Non-pigmented ciliary epithelial cell (primary cell): ENCODE measurements around the gene LCP2.

Experiments
- DNase-seq: peaks from one replicate; pipeline ENCODE4 v3.0.0-alpha.2; 2010; ENCODE audit warnings: low read depth

Gene LCP2

GRCh38 chr5:170315154-170315553 is 17.6 kb upstream of the LCP2 start:
- no peak for DNase-seq

GRCh38 chr5:170314541-170315095 is 17.0 kb upstream of the LCP2 start:
- DNase-seq, result no peak

- DNase-seq, result no peak
These were observed 16.2 kb upstream of the LCP2 start for GRCh38 chr5:170313816-170314215.

GRCh38 chr5:170313344-170313743 is 15.8 kb upstream of the LCP2 start:
- no peak for DNase-seq

DNA sequence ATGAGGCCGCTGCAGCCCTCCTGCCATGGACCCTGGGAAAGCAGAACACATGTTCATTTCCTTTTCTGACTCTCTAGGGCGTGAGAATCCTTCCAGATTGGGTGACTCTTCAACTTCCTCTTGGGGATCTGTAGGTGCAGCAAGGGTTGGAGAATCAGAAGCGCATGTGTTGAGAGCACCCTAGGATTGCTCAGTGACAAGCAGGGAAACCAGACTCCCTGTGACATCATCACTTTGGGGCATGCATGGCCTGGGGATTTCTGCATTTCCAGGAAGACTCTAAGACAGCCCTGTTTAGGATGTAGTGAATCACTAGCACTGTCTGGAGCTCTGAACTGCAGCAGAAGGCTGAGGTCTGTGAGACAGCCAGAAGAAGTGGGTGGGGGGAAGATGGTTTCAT is 15.1 kb upstream of the LCP2 start:
- DNase-seq, result peak; percentile 9

GRCh38 chr5:170312301-170312595 is 14.7 kb upstream of the LCP2 start:
- no peak for DNase-seq

DNA sequence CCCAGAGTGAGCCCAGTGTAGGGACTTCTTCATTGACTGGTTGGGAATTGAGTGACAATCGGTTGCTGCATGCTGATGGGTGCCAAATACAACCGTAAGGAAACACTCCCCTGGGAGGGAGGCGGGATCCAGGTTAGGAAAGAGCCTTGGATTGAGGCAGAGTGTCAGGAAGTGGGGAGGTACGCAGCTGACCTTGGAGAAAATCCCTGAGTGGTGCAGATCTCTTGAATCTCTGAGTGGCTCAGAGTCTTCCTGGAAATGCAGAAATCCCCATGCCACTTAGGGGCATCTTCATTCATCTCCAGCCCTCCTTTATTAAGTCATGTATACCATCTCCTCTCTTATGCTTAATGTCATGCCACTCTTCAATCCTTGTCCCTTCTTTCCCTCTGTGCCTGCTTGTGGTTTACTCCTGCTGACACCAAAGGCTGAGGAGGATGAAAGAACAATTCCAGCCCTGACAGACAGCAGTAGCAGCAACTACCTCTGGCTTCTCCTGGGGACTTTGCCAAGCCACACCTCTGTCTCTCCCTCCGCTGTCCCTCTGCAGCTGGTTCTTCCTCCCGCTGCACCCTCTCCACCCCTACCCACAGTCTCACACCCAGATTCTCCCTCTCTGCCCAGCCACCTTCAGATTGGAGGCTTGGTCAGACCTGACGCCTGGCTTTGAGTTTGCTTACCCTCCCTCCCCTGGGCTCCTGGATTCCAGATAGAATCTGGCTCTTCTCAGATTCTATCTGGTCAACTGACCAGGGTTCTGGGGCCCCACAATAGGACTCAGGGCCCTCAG is 14.1 kb upstream of the LCP2 start:
- no peak for DNase-seq

- no peak for DNase-seq
These were observed 12.8 kb upstream of the LCP2 start for GRCh38 chr5:170310256-170310926.

DNA sequence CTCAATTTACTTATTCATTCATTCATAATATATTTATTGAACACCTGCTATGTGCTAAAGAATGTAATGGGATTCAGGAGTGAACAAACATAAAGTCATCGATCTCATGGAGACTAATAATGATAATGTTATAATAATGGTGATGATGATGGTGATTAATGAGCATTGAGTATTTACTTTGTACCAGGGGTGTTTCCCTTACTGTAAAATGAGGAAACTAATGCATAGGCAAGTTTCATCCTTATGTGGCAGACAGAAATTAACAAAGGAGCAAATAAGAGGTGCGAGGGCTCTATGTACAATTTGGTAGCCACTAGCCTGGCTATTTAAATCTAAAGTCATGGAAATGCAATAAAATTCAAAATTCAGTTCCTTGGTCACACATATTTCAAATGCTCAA is 11.1 kb upstream of the LCP2 start:
- no peak for DNase-seq

DNA sequence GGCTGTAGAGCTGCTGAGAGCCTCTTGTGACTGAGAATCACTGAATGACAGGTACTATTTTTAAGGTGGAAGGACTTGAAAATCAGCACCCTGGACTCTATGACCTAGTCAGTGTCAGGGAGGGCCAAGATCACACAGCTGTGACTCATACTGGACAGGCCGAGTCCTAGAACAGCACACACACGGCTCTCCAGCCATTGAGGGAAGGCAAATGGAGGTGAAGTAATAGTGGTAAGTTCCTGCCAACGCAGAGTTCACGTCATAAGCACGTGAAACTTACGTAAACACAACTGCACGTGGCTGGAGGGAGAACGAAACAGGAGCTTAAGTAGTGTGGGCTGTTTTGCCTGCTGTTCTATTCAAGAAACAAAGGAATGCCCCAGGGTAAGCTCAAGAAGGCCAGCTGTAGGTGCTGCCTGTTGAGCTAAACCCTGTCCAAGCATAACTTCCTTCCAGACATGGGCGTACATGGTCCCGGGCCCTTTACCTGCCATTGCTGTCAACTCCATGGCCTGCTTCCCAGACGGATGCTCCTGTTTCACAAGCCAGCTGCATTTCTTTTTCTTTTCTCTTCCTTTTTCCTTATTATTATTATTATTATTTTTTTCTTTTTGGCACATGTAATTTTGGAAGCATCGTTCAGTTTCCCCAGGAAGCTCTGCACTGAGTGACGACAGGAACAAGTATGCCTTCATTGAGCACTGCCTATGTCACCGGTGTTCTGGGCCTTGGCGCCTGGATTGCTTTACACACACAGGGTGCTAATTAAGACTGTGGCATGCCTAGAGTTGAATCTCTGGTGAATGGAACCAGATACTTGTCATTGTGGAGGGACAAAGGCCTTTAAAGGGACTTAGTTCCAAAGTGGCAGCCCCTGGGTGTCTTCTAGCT is 10.2 kb upstream of the LCP2 start:
- peak; percentile 32 for DNase-seq

DNA sequence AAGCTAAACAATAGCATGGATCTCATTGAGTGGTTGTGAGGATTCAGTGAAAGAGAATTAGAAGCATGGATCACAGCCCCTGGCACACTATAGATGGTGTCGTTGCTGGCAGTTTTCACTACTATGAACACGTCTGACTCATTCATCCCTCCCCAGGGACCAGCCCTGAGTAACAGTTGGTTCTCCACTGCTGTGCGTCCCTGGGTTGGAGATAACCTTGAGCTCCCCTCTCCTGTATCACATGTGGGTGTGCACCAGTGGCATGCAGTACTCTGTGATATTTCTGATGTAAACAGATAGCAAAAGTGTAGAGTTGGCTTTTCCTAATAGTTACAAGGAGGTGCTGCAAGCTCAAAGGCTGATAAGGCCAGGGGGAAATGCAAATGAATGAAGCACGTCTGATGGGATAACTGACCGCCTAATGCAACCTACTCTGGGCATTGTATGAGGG is 8.8 kb upstream of the LCP2 start:
- DNase-seq, result no peak

DNA sequence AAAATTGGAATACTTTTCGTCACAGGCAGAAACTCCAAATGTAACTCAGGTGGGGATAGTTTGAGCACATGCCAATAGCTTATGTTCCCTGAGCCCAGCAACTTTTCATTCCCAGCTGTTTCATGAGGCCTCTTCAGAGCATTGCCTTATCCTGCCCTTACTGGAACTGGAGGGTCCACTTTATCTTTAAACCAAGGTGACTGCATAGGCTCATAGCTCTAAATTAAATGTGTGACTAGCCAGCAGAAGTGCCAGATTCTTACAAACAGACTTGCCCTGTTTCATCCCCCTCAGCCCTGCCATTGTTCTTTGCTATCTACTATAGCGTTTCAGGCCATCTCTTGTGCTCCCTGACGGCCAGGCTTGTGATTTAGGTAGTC is 8.1 kb upstream of the LCP2 start:
- DNase-seq, result no peak

DNA sequence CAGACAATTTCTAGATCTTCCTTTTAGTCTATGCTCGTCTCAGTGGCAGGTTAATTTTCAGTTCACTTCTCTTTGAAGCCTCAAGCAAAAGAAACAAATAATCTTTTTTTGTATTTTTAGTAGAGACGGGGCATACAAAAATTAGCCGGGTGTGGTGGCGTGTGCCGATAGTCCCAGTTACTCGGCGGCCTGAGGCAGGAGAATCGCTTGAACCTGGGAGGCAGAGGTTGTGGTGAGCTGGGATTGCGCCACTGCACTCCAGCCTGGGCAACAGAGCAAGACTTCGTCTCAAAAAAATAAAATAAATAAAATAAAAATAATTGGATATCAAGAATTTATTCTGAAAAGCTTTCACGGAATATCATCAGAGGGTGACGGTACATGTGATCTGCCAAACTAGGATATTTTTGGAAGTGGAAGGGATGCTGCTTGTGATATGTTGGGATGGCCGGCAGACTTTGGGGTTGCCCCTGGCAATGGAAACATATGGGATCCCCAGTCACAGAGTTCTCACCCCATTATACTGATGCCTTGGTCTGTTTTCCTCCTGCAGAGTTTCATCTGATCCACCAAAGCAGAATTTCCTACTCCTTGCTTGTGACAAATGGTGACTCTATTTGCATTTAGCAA is 7.6 kb upstream of the LCP2 start:
- DNase-seq, result no peak

DNA sequence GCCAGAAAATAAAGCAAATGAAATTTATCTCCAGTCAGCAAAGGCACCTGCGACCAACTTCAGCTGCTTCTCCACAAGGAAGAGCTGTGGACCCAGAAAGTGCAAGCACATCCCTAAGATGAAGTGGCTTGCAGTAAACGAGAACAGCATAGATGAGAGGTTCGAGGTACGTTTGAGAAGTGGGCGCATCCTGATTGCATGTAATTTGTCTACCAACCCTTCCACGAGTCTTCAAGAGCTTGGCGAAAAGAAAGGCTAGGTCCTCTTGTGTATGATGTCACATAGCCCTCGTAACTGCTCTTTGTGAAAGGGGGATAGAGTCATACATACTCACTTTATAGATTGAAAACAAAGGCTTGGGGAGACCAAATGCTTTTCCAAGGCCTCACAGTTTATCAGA is 6.0 kb upstream of the LCP2 start:
- no peak for DNase-seq

DNA sequence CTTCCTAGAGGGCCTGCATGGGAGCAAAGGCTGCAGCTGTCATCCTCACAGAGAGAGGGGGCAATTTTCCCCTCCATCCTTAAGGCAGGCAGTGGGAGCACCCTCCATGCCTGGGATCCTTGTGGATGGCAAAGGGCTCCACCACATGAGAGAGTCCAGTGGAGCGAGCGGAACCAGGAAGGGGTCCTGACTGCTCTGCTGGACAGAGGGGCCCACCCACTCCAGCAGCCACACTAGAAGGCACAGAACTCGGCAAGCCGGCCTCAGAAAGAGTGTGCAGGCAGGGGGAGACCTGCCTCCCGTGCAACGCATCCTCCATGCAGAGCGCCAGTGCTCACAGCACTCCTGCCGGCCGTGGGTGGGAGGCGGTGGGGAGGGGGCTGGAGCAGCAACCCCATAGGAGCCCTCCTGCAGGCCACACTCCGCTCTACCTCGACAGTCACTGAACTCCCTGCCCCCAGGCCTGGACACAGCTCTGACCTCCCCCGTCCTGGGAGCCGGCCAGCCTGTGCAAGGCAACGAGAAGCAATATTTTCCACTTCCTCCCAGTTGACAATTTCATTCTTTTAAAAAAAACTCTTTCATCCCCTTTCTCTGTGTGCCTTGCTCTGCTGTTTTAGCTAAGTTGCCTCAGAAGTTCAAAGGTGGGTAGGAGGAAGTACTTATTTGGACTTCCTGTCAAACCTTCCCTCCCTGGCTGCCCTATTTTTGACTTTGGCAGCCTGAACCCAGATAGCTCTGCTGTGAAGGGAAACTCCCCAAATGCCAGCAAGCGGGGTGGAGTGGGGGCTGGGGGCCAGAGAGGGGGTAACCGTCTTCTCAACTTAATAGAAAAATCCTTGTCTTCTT is 5.3 kb upstream of the LCP2 start:
- no peak for DNase-seq

DNA sequence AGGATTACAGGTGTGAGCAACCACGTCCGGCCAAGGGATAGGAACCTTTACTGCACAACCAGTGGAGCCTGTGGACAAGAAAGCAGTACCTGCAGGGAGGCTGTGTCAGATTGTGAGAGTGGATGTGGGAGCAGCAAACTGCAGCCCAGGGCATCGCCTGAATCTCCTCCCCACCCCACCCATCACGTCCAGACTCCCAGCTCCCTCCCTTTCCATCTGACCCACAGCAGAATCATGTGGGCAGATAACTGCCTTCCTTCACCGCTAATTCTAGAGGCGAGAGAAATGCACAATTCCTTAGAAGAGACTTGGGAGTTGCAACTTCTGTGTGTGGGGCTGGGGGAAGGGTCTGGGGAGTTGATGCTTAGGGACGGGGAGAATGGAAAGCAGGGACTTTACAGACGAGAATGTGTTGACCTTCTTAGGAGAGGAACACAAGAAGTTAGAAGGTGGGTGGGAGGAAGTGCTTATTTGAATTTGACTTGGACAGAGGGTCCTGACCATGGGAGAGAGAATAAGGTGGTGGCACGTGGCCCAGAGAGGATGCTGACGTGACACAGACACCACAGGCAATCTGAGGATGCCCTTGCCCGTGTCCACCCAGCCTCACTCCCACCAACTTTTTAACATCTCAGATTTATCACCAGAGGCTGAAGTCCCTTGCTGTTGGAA is 4.5 kb upstream of the LCP2 start:
- no peak for DNase-seq

- DNase-seq, result no peak
These were observed 3.6 kb upstream of the LCP2 start for GRCh38 chr5:170301149-170301548.

GRCh38 chr5:170300361-170301013 is 2.9 kb upstream of the LCP2 start:
- DNase-seq, result no peak

DNA sequence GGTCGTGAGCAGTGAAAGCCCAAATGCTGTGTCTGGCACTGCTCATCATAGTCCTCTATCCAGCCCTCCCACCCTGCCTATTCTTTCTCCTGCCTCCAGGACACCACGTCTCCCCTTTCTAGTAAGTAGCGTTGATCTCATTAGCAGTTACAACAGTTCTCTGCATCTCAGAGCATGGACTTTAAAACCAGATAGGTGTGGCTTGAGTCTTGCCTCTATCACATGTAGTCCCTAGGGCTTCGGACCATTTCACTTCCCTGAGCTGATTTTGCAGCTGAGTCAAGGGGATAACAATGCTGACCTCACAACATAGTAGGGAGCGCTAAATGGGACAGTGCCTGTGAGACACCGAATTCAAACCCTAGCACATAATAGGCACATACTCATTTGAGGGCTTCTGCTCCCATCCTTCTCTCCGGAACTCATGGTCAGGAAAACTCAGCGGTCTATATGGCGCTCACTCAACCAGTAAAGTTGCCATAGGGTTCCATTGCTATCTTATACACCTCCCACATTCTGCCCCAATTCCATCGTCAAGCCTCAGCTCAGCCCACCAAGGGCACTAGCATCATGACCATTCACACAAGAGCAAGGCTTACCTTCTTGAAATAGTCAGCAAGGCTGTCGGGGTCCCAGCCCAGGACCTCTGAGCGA is 515 bp downstream of the LCP2 start:
- no peak for DNase-seq
